OCI-LY7 (cell line): Measurements from ENCODE around the gene DLX5. TPM values are rescaled to one million over a fixed set of nuclear protein-coding genes. Genes with fewer than 3 reads are reported as not detected.

ENCODE experiments used
- BruUV-seq: library from RNA; stranded (reverse); fragments of 400-500 nt; replicated peaks from 2 replicates; lab custom pipeline; 2021; lab: Mats Ljungman, UMichigan
- CTCF ChIA-PET: fragments of 300-600 bp; sonication (Branson Sonifier 250); formaldehyde crosslinking; loops from one replicate; lab custom pipeline; 2022; ENCODE audit warnings: antibody characterized with exemption; ENCODE audit not compliant: unreplicated experiment; lab: Charles Lee
- POLR2A ChIA-PET: fragments of 300-600 bp; sonication (Branson Sonifier 250); formaldehyde crosslinking; loops from one replicate; lab custom pipeline; 2022; ENCODE audit warnings: antibody characterized with exemption; lab: Charles Lee
- DNase-seq: peaks from one replicate; pipeline ENCODE4 v3.0.0-alpha.2; 2015; ENCODE audit warnings: low spot score
- H2AFZ ChIP-seq: fragments of 200-600 bp; sonication (generic), shearing (Covaris generic); 2 replicates; pipeline ENCODE4 v1.6.1; 2014; ENCODE audit warnings: mild to moderate bottlenecking, antibody characterized with exemption, low read length, moderate library complexity
- H3K27ac ChIP-seq: fragments of 200-600 bp; sonication (generic); 2 replicates; pipeline ENCODE4 v1.5.1; 2014; ENCODE audit warnings: mixed run types, low read depth, mild to moderate bottlenecking, moderate library complexity, low read length, inconsistent platforms; ENCODE audit not compliant: poor library complexity, severe bottlenecking
- H3K36me3 ChIP-seq: fragments of 200-600 bp; sonication (generic); 2 replicates; pipeline ENCODE4 v1.6.1; 2014; ENCODE audit warnings: mild to moderate bottlenecking, antibody characterized with exemption, low read length, moderate library complexity, mixed read lengths; ENCODE audit not compliant: insufficient read depth
- H3K4me1 ChIP-seq: fragments of 200-600 bp; sonication (generic); 2 replicates; pipeline ENCODE4 v1.5.1; 2014; ENCODE audit warnings: mild to moderate bottlenecking, low read length; ENCODE audit not compliant: insufficient read depth, poor library complexity, severe bottlenecking
- H3K4me2 ChIP-seq: fragments of 200-600 bp; sonication (generic); 2 replicates; pipeline ENCODE4 v1.6.1; 2014; ENCODE audit warnings: mild to moderate bottlenecking, low read length
- H3K4me3 ChIP-seq: fragments of 200-600 bp; sonication (generic); 2 replicates; pipeline ENCODE4 v1.5.1; 2014; ENCODE audit warnings: mild to moderate bottlenecking, low read depth, low read length; ENCODE audit not compliant: poor library complexity, severe bottlenecking
- H3K79me2 ChIP-seq: fragments of 200-600 bp; sonication (generic); 2 replicates; pipeline ENCODE4 v1.6.1; 2016; ENCODE audit warnings: low read depth, mild to moderate bottlenecking, low read length, moderate library complexity, mixed read lengths; ENCODE audit not compliant: insufficient read depth
- H3K9me2 ChIP-seq: fragments of 200-600 bp; sonication (generic); 2 replicates; pipeline ENCODE4 v1.6.1; 2016; ENCODE audit warnings: mild to moderate bottlenecking, low read length, mixed read lengths; ENCODE audit not compliant: insufficient read depth
- H3K9me3 ChIP-seq: fragments of 200-600 bp; sonication (generic); 2 replicates; pipeline ENCODE4 v1.6.1; 2014; ENCODE audit warnings: mild to moderate bottlenecking, mixed run types, low read length, mixed read lengths
- H4K20me1 ChIP-seq: fragments of 200-600 bp; sonication (generic); 2 replicates; pipeline ENCODE4 v1.6.1; 2014; ENCODE audit warnings: mild to moderate bottlenecking, antibody characterized with exemption, low read length, moderate library complexity, mixed read lengths; ENCODE audit not compliant: insufficient read depth
- EZH2phosphoT487 ChIP-seq: fragments of 200-600 bp; sonication (generic); IDR thresholded peaks from 2 replicates; pipeline ENCODE4 v1.6.1; 2018; ENCODE audit warnings: low read depth, borderline replicate concordance, mild to moderate bottlenecking, mixed run types, antibody characterized with exemption, low read length, moderate library complexity, mixed read lengths
- intact Hi-C: fragments of 100-400 bp; cut with micrococcal nuclease; formaldehyde crosslinking; loops from one replicate; pipeline ENCODE4 v1.10.0; 2022; ENCODE audit not compliant: unreplicated experiment
- total RNA-seq, 2 experiments: library from RNA; depleted of rRNA in 1 of 2; stranded (reverse); fragments of >200 nt in 1 of 2; shearing (Covaris generic) in 1 of 2; gene quantifications; 2 replicates each; pipeline ENCODE4 v1.2.3, GENCODE V29; 2014 to 2022
- TF ChIP-seq, protein P1 (sequence below): fragments of 200-600 bp; sonication (generic); conservative IDR thresholded peaks from 2 replicates; pipeline ENCODE4 v1.5.1; 2014; ENCODE audit warnings: mild to moderate bottlenecking, antibody characterized with exemption, low read length, moderate library complexity, mixed read lengths

The DLX5 gene
- total RNA-seq, 2 experiments from 2014 or later = not detected

DNA sequence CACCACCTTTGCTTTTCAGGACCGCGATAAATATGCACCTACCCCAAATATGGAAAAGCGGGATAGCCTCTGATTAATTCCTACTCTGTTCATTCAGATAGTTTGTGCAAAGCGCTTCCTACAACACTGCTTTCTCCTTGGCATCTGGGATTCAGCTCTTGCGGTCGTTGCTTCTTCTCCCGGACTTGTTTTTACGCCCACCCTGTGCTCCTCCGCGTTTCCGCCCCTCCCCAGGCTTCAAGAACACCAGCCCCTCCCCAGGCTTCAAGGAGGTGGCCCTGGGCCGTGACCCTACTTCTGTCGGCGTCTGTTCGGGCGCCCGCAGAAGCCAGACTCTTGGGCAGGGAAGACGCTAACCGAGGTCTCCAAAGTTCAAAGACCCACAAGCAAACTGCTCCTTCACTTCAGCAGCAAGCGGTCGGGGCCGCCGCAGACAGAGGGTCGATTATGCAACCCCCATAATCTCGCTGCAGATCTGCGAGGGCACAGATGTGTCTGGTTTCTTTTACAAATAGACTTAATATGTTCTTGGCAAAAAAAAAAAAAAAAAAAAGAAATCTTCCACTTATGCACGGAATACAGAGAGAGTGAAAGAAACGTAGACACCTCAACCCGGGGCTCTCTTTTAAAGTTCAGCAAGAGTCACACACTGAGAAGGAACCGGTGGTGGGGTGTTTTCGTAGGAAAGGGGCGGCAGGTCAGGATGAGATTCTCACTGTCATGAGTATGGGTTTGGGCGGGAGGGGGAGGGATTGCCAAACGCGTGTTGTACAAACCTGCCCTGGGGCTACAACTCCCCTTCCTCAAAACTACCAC, 1.9 kb downstream of the DLX5 start:
- no peaks in the 10 kb centered on the region for H3K9me3 ChIP-seq
- POLR2A ChIA-PET = no interaction called here
- H3K4me3 ChIP-seq = no peak overlapping the region
- CTCF ChIA-PET = no interaction called here
- no peaks in the 10 kb centered on the region for H3K79me2 ChIP-seq
- intact Hi-C loops = no loop called here
- no TSS peak for BruUV-seq
- H3K4me1 ChIP-seq = no peaks in the 10 kb centered on the region
- H4K20me1 ChIP-seq = no peaks in the 10 kb centered on the region
- no peak for TF ChIP-seq EZH2phosphoT487
- TF ChIP-seq, protein P1, sequence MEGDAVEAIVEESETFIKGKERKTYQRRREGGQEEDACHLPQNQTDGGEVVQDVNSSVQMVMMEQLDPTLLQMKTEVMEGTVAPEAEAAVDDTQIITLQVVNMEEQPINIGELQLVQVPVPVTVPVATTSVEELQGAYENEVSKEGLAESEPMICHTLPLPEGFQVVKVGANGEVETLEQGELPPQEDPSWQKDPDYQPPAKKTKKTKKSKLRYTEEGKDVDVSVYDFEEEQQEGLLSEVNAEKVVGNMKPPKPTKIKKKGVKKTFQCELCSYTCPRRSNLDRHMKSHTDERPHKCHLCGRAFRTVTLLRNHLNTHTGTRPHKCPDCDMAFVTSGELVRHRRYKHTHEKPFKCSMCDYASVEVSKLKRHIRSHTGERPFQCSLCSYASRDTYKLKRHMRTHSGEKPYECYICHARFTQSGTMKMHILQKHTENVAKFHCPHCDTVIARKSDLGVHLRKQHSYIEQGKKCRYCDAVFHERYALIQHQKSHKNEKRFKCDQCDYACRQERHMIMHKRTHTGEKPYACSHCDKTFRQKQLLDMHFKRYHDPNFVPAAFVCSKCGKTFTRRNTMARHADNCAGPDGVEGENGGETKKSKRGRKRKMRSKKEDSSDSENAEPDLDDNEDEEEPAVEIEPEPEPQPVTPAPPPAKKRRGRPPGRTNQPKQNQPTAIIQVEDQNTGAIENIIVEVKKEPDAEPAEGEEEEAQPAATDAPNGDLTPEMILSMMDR = no peak
- H3K9me2 ChIP-seq = no peaks in the 10 kb centered on the region
- no peak overlapping the region for H3K27ac ChIP-seq
- no peaks in the 10 kb centered on the region for H3K36me3 ChIP-seq
- DNase-seq = no peak
- no peak overlapping the region for H3K4me2 ChIP-seq
- H2AFZ ChIP-seq = no peak overlapping the region

DNA sequence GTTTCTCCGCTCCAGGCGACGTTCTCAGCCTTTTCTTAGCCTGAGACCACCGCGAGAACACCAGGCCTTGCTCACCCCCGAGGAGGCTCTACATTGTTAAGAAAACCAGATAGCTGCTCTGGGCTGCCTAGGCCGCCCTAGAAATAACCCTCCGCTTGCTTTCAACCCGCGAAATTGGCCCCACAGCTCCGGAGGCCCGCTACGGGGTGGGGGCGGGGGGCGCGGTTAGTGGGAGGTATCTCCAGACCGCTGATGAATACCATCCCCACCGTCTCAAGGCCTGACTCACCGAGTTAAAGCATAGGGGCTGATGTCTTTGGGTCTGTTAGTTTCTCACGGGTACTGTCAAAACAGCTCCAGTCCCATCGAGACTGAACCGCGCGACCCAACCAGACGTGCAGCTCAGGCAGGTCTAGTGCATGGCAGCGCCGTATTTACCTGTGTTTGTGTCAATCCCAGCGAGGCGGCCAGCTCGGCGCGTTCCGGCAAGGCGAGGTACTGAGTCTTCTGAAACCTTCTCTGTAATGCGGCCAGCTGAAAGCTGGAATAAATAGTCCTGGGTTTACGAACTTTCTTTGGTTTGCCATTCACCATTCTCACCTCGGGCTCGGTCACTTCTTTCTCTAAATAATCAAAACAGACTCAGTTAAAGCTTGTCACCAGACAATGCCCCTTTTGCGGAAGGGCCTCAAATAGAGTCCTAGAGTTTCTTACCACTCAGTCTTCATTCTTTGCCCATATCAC, 2.7 kb downstream of the DLX5 start:
- Histone ChIP-seq H2AFZ (no peak overlapping the region), H3K36me3 (no peaks in the 10 kb centered on the region), H4K20me1 (no peaks in the 10 kb centered on the region), H3K4me1 (no peaks in the 10 kb centered on the region), H3K4me3 (no peak overlapping the region), H3K9me3 (no peaks in the 10 kb centered on the region), H3K27ac (no peak overlapping the region), H3K9me2 (no peaks in the 10 kb centered on the region), H3K4me2 (no peak overlapping the region), H3K79me2 (no peaks in the 10 kb centered on the region)
- no TSS peak for BruUV-seq
- ChIA-PET CTCF (no interaction called here), POLR2A (no interaction called here)
- intact Hi-C loops = no loop called here
- TF ChIP-seq, protein P1 = no peak
- TF ChIP-seq EZH2phosphoT487 = no peak
- DNase-seq = no peak
